NCI-H524 treated with DMSO at 0.1 percent for 48 hours (cell line): Measurements from ENCODE around the gene SRF.

Experiments used
- DNase-seq: peaks from one replicate; lab custom pipeline; 2025; lab: John Stamatoyannopoulos, UW

SRF gene

DNA sequence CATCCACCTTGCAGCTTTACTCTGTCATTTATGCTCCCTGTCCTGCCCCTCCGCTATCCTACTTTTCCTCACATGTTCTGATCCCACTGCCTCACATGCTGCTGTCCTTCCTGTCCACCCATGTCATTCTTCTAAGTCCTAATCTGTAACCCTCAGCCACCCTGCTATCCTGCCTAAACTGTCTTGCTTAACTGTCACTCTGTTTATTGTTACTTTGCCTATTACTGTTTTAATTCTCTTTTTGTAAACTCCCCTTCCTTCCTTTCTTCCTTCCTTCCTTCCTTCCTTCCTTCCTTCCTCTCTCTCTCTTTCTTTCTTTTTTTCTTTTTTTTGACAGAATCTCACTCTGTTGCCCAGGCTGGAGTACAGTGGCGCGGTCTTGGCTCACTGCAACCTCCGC is 12.4 kb downstream of the SRF start:
- DNase-seq: no peak

DNA sequence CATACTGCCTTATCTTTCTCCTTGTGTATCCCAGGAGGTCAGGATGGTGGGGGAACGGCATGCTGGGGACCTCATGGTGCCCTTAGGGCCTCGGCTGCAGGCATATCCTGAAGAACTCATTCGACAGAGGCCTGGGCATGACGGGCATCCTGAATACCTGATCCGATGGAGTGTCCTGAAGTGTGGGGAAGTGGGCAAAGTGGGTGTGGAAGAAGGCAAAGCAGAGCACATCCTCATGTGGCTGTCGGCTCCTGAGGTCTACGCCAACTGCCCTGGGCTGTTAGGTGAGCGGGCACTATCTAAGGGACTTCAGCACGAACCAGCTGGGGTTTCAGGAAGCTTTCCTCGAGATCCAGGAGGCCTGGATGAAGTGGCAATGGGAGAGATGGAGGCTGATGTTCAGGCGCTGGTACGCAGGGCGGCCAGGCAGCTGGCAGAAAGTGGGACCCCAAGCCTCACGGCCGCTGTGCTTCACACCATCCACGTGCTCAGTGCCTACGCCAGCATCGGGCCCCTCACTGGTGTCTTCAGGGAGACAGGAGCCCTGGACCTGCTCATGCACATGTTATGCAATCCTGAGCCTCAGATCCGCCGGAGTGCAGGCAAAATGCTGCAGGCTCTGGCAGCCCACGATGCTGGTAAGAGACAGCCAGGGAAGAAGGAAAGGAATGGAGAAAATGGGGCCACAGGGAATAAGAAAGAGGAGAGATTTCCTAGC is 13.4 kb downstream of the SRF start:
- DNase-seq: no peak

DNA sequence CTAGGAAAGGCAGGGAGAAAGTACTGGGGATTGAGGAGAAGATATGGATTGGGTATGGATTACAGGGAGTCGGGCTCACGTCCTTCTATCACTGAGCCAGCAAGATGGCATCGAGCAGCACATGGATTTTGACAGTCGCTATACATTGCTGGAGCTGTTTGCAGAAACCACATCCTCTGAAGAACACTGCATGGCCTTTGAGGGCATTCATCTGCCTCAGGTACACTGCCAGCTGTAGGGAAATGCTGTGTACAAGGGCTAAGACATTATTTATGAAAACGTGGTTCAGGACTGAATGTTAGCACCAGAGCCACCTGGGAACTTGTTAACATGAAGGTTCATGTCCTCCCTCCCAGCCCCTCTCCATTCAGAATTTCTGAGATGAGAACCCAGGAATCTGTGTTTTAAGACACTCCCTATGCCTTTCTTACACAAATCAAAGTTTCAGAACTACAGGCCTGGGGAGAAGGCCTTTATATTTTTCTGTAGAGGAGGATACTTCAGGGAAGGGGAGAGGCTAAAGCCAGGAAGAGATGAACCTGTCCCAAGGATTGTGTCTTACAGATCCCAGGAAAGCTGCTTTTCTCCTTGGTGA is 14.4 kb downstream of the SRF start:
- DNase-seq: no peak

DNA sequence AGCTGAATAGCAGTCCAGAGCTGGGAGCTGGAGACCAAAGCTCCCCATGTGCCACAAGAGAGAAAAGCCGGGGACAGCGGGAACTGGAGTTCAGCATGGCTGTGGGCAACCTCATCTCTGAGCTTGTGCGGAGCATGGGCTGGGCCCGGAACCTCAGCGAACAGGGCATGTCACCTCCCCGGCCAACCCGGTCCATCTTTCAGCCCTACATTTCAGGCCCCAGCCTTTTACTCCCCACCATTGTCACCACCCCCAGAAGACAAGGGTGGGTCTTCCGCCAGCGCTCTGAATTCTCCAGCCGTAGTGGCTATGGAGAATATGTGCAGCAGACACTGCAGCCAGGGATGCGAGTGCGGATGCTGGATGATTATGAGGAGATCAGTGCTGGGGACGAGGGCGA is 14.9 kb downstream of the SRF start:
- DNase-seq: no peak

DNA sequence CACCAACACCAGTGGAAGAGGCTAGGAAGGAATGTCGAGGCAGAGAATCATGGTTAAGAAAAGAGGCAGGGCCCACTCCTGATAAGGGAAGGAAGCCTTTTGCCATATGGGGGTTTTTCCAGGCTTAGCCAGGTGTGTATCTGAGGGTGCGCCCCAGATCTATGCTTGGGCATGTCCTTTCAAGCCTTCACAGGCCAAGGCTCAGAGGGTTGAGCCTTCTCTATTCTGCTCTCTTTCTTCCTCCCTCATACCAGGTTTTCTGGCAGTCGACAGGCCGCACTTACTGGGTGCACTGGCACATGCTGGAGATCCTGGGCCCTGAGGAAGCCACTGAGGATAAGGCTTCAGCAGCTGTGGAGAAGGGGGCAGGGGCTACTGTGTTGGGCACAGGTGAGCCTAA is 15.6 kb downstream of the SRF start:
- no peak for DNase-seq

DNA sequence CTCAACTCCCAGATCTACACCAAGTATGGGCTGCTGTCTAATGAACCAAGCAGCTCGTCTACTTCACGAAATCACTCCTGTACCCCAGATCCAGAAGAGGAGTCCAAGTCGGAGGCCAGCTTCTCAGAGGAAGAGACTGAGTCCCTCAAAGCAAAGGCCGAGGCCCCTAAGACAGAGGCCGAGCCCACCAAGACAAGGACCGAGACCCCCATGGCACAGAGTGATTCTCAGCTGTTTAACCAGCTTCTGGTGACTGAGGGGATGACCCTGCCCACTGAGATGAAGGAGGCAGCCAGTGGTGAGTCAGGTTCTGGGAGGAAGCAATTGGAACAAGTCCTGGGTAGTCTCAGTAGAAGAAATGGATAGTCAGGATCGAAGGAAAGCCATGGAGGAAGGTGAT is 16.8 kb downstream of the SRF start:
- no peak for DNase-seq

DNA sequence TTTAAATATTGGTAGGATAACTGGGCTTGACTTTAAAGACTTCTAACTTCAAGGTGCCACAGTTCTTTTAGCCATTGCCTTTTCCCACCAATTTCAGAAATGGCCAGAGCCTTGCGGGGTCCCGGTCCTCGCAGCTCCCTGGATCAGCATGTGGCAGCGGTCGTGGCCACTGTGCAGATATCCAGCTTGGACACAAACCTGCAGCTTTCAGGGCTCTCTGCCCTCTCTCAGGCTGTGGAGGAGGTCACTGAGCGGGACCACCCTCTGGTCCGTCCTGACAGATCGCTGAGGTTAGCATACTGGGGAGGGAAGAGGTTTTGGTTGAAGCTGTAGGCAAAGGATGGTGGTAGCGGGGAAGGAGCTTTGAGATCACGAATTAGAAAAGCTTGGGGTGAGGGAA is 17.4 kb downstream of the SRF start:
- no peak for DNase-seq

DNA sequence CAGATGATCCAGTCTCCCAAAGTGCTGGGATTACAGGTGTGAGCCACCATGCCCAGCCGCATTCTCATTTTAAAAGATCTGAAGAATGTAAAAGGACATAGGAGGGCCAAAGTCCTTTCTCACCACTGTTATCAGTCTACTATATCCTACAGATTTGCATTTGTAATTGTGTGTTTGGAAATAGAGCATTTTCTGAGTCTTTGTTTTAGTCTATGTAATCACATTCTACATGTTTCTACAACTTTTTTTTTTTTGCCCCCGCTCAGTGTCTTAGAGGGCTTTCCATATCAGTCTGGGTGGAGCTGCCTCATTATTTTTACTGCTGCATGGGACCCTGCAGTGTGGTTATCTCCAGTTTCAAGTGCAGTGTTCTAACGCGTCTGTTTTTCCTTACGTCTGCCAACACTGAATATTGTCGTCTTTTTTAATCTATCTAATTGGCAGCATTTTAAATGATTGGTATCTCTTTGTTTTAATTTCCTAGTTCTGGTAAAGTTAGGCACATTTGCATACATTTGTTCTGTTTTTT is 18.8 kb downstream of the SRF start:
- no peak for DNase-seq

DNA sequence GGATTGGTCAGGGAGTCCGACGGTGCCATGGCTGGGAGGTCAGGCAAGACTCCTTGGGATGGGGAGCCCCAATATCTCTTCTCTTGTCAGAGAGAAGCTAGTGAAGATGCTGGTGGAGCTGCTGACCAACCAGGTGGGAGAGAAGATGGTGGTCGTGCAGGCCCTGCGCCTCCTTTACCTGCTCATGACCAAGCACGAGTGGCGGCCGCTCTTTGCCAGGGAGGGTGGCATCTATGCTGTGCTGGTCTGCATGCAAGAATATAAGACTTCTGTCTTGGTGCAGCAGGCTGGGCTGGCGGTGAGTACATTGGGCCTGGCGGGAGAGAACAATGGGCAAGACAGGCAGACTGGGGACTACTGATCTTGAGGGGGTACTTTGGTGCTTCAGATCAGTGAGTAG is 21.8 kb downstream of the SRF start:
- no peak for DNase-seq

DNA sequence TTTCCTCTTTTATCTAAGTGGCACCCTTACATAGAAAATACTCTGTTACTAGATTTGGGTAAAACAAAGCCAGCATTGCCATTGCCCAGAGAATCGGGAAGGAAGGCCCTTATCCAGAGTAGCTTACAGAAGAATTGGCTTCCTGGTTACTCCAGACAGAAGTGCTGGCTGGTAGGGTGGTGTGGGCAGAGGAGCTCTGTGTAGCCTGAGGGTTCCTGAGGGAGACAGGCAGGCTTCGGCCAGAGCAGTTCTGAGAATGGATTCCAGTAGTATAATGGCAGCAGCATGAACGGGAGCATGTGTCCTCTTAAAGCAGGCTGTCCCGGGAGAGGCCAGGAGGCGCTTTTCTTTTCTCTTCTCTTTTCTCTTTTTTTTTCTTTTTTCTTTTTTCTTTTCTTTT is 22.9 kb downstream of the SRF start:
- DNase-seq: no peak

DNA sequence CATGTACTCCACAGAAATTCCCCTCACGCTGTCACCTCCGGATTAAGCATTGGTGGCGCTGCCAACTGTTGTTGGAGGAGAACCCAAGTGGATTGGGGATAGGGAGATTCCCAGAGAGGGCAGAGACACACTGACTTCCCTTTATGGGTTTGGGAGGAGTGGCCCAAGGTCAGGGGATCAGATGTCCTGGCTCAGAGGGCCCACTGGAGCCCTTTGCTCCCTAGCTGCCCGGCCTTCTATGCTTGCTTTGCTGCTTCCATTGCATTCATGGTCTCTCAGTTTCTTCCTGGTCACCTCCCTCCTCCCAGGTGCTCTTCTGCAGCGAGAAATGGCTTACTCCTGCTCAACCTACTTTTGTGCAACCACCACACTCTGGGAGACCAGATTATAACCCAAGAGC is 25.3 kb downstream of the SRF start:
- DNase-seq: no peak

DNA sequence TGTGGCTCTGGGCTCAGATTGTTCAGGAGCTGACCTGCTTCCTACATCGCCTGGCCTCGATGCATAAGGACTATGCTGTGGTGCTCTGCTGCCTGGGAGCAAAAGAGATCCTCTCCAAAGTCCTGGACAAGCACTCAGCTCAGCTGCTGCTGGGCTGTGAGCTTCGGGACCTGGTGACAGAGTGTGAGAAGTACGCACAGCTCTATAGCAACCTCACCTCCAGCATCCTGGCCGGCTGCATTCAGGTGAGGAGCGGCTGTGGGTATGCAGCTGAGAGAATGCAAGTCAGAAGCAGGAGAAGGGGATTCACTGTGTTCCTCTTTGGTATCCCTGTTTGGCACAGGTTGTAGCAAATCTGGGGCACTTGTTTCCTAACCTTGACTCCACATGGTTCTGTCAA is 28.8 kb downstream of the SRF start:
- no peak for DNase-seq

DNA sequence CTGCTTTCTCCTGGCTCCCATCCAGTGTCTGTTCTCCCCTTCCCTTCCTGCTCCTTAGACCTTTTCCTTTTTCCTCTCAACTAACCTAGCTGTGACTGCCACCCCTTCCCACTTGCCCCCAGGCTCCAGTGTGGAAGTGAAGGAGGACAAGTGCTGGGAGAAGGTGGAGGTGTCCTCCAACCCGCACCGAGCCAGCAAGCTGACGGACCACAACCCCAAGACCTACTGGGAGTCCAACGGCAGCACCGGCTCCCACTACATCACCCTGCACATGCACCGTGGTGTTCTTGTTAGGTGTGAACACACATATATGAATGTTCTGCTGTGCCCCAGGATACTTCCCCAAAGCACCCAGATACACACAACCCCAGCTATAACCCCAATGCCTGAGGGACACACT is 29.5 kb downstream of the SRF start:
- DNase-seq: no peak

DNA sequence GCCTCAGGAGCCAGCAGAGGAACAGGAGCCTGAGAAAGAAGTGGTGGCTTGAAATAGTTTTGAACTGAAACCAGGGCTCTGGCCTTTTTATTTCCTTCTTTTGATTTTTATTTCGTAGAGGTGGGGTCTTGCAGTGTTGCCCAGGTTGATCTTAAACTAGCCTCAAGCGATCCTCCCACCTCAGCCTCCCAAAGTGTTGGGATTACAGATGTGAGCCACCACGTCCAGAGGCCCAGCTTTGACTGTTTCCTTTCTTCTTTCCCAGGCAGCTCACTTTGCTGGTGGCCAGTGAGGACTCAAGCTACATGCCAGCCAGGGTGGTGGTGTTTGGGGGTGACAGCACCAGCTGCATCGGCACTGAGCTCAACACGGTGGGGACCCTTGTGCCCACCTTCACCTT is 31.4 kb downstream of the SRF start:
- no peak for DNase-seq

DNA sequence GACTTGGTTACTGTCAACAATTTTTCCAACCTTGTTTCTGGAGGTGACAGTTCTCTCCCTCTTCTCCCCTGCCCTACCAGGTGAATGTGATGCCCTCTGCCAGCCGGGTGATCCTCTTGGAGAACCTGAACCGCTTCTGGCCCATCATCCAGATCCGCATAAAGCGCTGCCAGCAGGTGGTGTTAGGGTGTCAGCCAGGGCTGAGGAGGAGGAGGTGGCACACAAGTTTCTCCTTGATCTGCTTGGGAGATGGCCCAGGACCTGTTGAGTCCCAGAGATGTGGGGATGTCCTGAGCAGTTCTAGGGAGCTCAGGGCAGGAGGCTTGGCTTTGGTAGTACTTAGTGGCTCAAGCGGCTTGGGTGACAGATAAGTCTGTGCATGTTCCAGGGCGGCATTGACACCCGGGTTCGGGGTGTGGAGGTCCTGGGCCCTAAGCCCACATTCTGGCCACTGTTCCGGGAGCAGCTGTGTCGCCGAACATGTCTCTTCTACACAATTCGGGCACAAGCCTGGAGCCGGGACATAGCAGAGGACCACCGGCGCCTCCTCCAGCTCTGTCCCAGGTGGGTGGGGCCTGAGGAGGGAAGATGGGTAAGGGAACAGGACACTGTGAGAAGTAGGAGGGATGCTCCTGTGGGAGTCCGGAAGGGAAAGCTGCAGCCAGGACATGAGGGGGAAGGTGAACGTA is 32.1 kb downstream of the SRF start:
- DNase-seq: no peak

DNA sequence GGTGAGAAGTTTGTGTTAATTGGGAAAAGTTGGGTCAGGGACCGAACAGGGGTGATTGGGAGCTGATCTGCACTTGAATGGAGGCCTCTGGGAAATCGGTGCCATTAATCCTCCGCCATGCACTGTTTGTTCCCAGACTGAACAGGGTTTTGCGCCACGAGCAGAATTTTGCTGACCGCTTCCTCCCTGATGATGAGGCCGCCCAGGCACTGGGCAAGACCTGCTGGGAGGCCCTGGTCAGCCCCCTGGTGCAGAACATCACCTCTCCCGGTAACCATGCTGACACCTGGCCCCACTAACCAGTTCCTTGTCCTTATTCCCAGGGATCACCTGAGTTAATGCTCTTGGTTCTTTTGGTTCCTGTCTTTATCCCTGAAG is 32.6 kb downstream of the SRF start:
- no peak for DNase-seq

DNA sequence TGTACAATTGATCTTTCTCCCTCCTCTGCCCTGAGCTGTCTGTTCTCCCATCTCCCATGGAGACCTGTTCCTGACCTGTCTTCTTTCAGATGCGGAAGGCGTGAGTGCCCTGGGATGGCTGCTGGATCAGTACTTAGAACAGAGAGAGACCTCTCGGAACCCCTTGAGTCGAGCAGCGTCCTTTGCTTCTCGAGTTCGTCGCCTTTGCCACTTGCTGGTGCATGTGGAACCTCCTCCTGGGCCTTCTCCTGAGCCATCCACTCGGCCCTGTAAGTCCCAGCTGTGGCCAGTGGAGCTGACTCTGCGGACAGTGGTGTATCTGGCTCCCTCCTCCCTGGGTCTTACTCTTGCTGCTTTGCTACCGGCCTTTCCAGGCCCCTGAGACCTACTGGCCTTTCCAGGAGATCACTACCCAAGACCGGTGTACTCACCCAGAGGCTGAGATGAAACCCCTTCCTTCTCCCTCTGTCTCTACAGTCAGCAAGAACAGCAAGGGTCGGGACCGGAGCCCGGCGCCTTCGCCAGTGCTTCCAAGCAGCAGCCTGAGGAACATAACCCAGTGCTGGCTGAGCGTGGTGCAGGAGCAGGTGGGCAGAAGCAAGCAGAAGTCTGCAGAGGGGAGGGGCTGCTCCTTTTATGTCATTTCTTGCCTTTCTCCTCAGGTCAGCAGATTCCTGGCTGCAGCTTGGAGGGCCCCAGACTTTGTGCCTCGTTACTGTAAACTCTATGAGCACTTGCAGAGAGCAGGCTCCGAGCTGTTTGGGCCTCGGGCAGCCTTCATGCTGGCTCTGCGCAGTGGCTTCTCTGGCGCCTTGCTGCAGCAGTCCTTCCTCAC is 33.4 kb downstream of the SRF start:
- no peak for DNase-seq

DNA sequence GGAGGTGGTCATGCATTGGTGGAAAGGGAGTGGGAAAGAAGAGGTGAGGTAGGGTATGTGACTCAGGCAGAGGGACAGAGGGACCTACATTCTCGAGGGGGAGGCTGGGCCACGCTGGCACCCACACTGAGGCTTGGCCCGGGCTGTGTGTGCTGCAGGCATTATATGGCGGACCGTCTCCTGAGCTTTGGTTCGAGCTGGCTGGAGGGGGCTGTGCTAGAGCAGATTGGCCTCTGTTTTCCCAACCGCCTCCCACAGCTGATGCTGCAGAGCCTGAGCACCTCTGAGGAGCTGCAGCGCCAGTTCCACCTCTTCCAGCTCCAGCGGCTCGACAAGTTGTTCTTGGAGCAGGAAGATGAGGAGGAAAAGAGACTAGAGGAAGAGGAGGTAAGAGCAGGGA is 34.8 kb downstream of the SRF start:
- no peak for DNase-seq

DNA sequence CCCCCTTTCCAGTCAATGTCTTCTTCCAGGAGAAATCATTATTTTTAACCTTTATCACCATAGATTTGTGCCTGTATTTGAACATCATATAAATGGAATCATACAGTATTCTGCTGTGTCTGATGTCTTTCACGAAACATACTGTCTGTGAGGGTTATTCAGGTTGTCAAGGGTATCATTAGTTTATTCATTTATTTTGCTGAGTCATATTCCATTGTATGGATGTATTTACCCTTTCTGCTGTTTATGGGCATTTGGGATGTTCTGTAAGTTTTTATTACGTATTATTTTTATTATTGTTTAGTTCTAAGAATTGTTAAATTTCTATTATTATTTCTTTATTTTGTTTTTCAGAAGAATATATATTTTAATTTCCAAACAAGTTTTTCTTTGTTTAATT is 36.2 kb downstream of the SRF start:
- no peak for DNase-seq

DNA sequence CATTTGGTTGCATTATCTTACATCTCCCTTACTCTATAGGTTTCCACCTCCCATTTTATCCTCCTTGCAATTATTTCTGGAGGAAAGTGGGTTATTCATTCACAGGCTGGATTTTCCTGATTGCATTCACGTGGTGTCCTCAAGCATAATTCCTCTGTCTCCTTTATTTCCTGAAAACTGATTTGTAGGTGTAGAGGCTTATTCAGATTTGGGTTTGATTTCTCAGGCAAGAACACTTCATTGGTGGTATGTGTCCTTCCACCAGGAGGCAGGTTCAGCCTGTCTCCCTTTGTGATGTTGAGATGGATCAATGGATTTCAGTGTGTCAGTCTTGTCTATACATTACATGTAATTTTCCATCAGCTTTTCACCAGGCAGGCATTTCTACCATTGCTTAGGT is 40.9 kb downstream of the SRF start:
- no peak for DNase-seq

DNA sequence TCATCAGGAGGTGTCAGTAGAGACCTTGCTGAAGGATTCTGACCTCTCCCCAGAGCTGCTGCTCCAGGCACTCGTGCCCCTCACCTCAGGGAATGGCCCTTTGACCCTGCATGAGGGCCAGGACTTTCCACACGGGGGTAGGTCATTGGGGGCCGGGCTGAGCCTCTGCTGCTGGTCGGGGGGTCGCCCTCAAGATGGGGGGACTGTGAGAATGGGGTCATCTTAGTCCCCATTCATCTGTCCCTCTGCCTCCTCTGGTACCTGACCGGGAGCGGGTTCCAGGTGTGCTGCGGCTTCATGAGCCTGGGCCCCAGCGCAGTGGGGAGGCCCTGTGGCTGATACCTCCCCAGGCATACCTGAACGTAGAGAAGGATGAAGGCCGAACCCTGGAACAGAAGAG is 42.4 kb downstream of the SRF start:
- no peak for DNase-seq

DNA sequence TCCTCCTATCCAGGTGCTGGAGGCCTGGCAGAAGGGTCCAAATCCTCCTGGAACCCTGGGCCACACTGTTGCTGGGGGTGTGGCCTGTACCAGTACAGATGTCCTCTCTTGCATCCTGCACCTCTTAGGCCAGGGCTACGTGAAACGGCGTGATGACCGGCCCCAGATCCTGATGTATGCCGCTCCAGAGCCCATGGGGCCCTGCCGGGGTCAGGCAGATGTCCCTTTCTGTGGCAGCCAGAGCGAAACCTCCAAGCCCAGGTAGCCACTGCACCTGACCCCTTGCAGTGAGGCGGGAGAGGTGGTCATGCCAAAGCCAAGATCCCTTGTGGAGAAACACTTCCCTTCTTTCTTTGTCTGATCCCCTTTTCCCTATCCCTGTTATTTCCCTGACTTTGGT is 44.0 kb downstream of the SRF start:
- no peak for DNase-seq

DNA sequence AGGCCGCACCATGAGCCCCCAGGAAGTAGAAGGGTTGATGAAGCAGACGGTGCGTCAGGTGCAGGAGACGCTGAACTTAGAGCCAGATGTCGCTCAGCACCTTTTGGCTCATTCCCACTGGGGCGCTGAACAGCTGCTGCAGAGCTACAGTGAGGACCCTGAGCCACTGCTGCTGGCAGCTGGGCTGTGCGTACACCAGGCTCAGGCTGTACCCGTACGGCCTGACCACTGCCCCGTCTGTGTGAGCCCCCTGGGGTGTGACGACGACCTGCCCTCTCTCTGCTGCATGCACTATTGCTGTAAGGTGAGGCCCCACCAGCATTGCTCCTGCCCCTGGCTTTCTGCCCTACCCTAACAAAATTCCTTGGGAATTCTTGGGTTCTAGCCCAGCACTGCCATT is 45.1 kb downstream of the SRF start:
- DNase-seq: peak; percentile 56
